Panc1 (cell line): Measurements from ENCODE around the gene CDCA3. TPM values are rescaled to one million over a fixed set of nuclear protein-coding genes. Genes with fewer than 3 reads are reported as not detected.

Experiments
- ATAC-seq: fragments of 200-7000 bp; cut with Tn5 transposase; 2 replicates; pipeline ENCODE4 v1.9.1; 2020; ENCODE audit warnings: mild to moderate bottlenecking, moderate library complexity
- BruUV-seq: library from RNA; stranded (reverse); fragments of 400-500 nt; replicated peaks from 2 replicates; lab custom pipeline; 2021; lab: Mats Ljungman, UMichigan
- CTCF ChIA-PET: fragments of 300-600 bp; sonication (Branson Sonifier 250); formaldehyde crosslinking; loops from one replicate; lab custom pipeline; 2022; ENCODE audit warnings: antibody characterized with exemption; lab: Charles Lee
- POLR2A ChIA-PET: fragments of 300-600 bp; sonication (Branson Sonifier 250); formaldehyde crosslinking; loops from one replicate; lab custom pipeline; 2022; ENCODE audit warnings: antibody characterized with exemption; lab: Charles Lee
- DNase-seq: peaks from one replicate; pipeline ENCODE4 v3.0.0-alpha.2; 2010; ENCODE audit warnings: low read depth, low spot score
- H3K27ac ChIP-seq: 2 replicates; pipeline ENCODE4 v1.5.1; 2011; ENCODE audit warnings: mild to moderate bottlenecking, low read length, inconsistent platforms
- H3K27me3 ChIP-seq: fragments of 200-500 bp; sonication (Bioruptor generic); 2 replicates; pipeline ENCODE4 v1.6.0; 2014; ENCODE audit warnings: low read length, inconsistent platforms; ENCODE audit not compliant: control insufficient read depth, insufficient read depth
- H3K36me3 ChIP-seq: fragments of 200-500 bp; sonication (Bioruptor generic); 2 replicates; pipeline ENCODE4 v1.5.1; 2014; ENCODE audit warnings: inconsistent platforms, mild to moderate bottlenecking, low read length, moderate library complexity; ENCODE audit not compliant: control insufficient read depth, insufficient read depth
- H3K4me1 ChIP-seq: 2 replicates; pipeline ENCODE4 v1.5.1; 2011; ENCODE audit warnings: inconsistent platforms, mild to moderate bottlenecking, low read length, moderate library complexity; ENCODE audit not compliant: control insufficient read depth, insufficient read depth
- H3K4me3 ChIP-seq, 2 experiments: 2 replicates each; pipeline ENCODE4 v1.5.1; 2011 to 2012; ENCODE audit warnings: low read depth in 2 of 2, low read length in 2 of 2, mild to moderate bottlenecking in 2 of 2, inconsistent platforms in 1 of 2, moderate library complexity in 1 of 2
- H3K9me3 ChIP-seq: fragments of 200-500 bp; sonication (Bioruptor generic); 2 replicates; pipeline ENCODE4 v1.5.1; 2014; ENCODE audit warnings: low read depth, mild to moderate bottlenecking, inconsistent platforms, low read length, moderate library complexity; ENCODE audit not compliant: control insufficient read depth, insufficient read depth
- POLR2AphosphoS5 ChIP-seq: IDR thresholded peaks from 2 replicates; pipeline ENCODE4 v1.6.1; 2012; ENCODE audit warnings: mild to moderate bottlenecking, low read depth, low read length, moderate library complexity
- REST ChIP-seq, 2 experiments: IDR thresholded peaks; 2 replicates each; pipeline ENCODE4 v1.6.1; 2011 to 2012; ENCODE audit warnings: low read depth in 2 of 2, control low read depth in 1 of 2, low read length in 1 of 2, mild to moderate bottlenecking in 1 of 2, moderate library complexity in 1 of 2; ENCODE audit not compliant: insufficient read depth in 1 of 2
- SIN3A ChIP-seq: IDR thresholded peaks from 2 replicates; pipeline ENCODE4 v1.6.1; 2012; ENCODE audit warnings: low read depth, mild to moderate bottlenecking, low read length, moderate library complexity, borderline replicate concordance; ENCODE audit not compliant: insufficient read depth
- TCF7L2 ChIP-seq: IDR thresholded peaks from 2 replicates; pipeline ENCODE4 v1.6.1; 2011; ENCODE audit warnings: mild to moderate bottlenecking, low read depth, low read length, inconsistent platforms
- in situ Hi-C: cut with HindIII; loops from 2 replicates; pipeline ENCODE4 v1.10.0; 2016; ENCODE audit warnings: low sequenced_read_pairs, low pct_unique_long_range_greater_than_20kb
- intact Hi-C: fragments of 100-400 bp; cut with micrococcal nuclease; formaldehyde crosslinking; loops from one replicate; pipeline ENCODE4 v1.10.0; 2022; ENCODE audit not compliant: unreplicated experiment
- total RNA-seq: library from RNA; stranded (reverse); gene quantifications from one replicate; pipeline ENCODE4 v1.2.1, GENCODE V29; 2021; ENCODE audit not compliant: unreplicated experiment
- TF ChIP-seq, protein P1 (sequence below): fragments of 450-650 bp; IDR thresholded peaks from 2 replicates; pipeline ENCODE4 v1.5.1; 2017; ENCODE audit warnings: mild to moderate bottlenecking

CDCA3 gene
- total RNA-seq, 1 experiment from 2014 or later: 59.0 TPM

DNA sequence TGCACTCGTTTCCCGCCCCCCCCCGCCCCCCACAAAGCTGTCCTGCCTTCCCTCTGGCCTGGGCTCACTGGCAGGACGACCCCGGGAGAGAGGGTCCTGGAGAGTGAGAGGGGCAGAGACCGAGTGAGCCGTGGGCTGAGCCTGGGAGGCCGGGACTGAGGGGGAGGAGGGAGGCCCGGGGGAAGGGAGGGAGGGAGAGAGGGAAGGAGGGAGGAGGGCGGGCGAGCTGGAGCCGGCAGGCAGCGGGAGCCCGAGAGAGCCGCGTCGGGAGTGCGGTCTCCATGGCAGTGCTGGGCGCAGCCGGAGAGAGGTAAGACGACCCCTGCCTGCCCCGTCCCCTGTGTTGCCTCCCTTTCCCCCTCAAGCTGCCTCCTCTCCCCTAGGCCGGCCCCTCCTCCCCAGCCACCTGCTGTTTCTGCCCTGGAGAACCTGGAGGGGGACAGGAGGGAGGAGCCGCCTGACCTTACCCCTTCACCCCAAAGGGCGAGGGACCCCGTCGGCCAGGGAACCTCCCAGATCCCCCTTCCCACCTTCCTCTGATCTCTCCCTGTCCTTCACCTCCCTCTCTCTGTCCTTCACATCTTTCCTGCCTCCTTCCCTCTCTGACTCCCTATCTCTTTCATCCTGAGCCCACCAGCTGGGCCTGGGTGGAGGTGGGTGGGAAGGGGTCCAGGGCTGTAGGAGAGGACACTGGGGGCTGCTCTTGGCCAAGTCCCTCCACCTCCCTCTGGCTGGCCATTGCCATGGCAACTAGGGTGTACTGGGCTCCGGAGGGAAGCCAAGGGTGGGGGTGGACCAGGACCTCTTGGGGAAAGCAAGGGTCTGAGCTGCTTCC, 29.3 kb downstream of the CDCA3 start, which contains the start of gene GPR162:
Gene GPR162 (plus strand): TSS at position 231 of the 835 bp plus-strand sequence. CDS start 2,078 bp downstream, outside the sequence.
- peak within 1 kb of the TSS; percentile 23 to 34; a peak in 2 of 4 replicates for H3K4me3 ChIP-seq
- intact Hi-C loops (no loop called here), in situ Hi-C loops (no loop called here)
- ATAC-seq (no peak), DNase-seq (no peak)
- no TSS peak for BruUV-seq
- no peaks in the 10 kb centered on the region for H3K36me3 ChIP-seq
- ChIA-PET CTCF (no interaction called here), POLR2A (no interaction called here)
- H3K27ac ChIP-seq: no peak within 1 kb of the TSS
- 0 out of 2 replicates have a peak, but pooled peaks cover 6% of the 10 kb centered on the region for H3K4me1 ChIP-seq
- TF ChIP-seq POLR2AphosphoS5 (no peak), REST (IDR thresholded peaks at IDR 0.05; ENCODE audit: insufficient read depth in 1 of 2, low read depth in 2 of 2, low read length in 1 of 2) (no peak), SIN3A (no peak), TCF7L2 (no peak)
- TF ChIP-seq, protein P1, sequence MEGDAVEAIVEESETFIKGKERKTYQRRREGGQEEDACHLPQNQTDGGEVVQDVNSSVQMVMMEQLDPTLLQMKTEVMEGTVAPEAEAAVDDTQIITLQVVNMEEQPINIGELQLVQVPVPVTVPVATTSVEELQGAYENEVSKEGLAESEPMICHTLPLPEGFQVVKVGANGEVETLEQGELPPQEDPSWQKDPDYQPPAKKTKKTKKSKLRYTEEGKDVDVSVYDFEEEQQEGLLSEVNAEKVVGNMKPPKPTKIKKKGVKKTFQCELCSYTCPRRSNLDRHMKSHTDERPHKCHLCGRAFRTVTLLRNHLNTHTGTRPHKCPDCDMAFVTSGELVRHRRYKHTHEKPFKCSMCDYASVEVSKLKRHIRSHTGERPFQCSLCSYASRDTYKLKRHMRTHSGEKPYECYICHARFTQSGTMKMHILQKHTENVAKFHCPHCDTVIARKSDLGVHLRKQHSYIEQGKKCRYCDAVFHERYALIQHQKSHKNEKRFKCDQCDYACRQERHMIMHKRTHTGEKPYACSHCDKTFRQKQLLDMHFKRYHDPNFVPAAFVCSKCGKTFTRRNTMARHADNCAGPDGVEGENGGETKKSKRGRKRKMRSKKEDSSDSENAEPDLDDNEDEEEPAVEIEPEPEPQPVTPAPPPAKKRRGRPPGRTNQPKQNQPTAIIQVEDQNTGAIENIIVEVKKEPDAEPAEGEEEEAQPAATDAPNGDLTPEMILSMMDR: no peak
- H3K27me3 ChIP-seq: no peaks in the 10 kb centered on the region
- H3K9me3 ChIP-seq: no peaks in the 10 kb centered on the region

GRCh38 chr12:6820166-6820565, 30.9 kb downstream of the CDCA3 start:
- ChIA-PET CTCF (no interaction called here), POLR2A (no interaction called here)
- H3K9me3 ChIP-seq: no peaks in the 10 kb centered on the region
- ATAC-seq (no peak), DNase-seq (no peak)
- no peaks in the 10 kb centered on the region for H3K27me3 ChIP-seq
- no peak for TF ChIP-seq TCF7L2
- TF ChIP-seq, protein P1: no peak
- no peak for TF ChIP-seq SIN3A
- no peak for TF ChIP-seq REST (IDR thresholded peaks at IDR 0.05; ENCODE audit: insufficient read depth in 1 of 2, low read depth in 2 of 2, low read length in 1 of 2)
- TF ChIP-seq POLR2AphosphoS5: no peak
- no peaks in the 10 kb centered on the region for H3K36me3 ChIP-seq
- intact Hi-C loops: no loop called here
- BruUV-seq: no TSS peak
- H3K4me3 ChIP-seq: no peak overlapping the region
- H3K4me1 ChIP-seq: 0 out of 2 replicates have a peak, but pooled peaks cover 4% of the 10 kb centered on the region
- no peak overlapping the region for H3K27ac ChIP-seq
- in situ Hi-C loops: no loop called here
